Measurements from ENCODE around the gene ANXA3.

DNA sequence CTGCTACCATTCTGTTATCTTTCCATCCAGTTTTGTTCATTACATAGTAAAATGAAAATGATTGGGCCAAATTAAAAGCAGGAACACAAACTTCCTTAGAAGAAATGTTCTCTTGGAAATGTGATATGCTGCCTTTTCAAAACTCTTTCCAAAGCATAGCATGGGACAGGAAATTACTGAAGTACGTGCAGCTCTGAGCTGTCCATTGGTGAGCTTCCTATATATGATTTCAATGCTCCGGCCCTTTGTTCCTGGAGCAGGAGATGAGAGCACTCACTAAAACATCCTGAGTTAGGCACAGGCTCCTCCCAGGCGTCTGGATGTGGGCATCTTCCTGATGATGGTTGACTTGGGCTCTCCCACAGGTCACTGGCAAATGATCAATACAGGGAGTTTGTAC, 33.0 kb upstream of the ANXA3 start:
- TF ChIP-seq, protein P1, sequence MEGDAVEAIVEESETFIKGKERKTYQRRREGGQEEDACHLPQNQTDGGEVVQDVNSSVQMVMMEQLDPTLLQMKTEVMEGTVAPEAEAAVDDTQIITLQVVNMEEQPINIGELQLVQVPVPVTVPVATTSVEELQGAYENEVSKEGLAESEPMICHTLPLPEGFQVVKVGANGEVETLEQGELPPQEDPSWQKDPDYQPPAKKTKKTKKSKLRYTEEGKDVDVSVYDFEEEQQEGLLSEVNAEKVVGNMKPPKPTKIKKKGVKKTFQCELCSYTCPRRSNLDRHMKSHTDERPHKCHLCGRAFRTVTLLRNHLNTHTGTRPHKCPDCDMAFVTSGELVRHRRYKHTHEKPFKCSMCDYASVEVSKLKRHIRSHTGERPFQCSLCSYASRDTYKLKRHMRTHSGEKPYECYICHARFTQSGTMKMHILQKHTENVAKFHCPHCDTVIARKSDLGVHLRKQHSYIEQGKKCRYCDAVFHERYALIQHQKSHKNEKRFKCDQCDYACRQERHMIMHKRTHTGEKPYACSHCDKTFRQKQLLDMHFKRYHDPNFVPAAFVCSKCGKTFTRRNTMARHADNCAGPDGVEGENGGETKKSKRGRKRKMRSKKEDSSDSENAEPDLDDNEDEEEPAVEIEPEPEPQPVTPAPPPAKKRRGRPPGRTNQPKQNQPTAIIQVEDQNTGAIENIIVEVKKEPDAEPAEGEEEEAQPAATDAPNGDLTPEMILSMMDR (IDR thresholded peaks at IDR 0.05 in 8 of 11, conservative IDR thresholded peaks at IDR 0.05 in 3 of 11) = no peak
- no peak for TF ChIP-seq POLR2AphosphoS5 (IDR thresholded peaks at IDR 0.05)
- no peak for TF ChIP-seq POLR2A (IDR thresholded peaks at IDR 0.05)
